Activated CD8-positive, alpha-beta memory T cell treated with anti-CD3 and anti-CD28 coated beads, Interleukin-2, amount 50 U/mL, for 4 hours (primary cell): ENCODE results near the gene ELMO2.

Experiments used
- DNase-seq: peaks from one replicate; pipeline ENCODE4 v3.0.0-alpha.2; 2020

ELMO2 gene

GRCh38 chr20:46365487-46366220 is 40.8 kb downstream of the ELMO2 start:
- no peak for DNase-seq

- no peak for DNase-seq
These were observed 41.5 kb downstream of the ELMO2 start for GRCh38 chr20:46364670-46365486.

- DNase-seq: peak; percentile 82
These were observed 42.3 kb downstream of the ELMO2 start for GRCh38 chr20:46363874-46364669.

GRCh38 chr20:46362921-46363867 is 43.2 kb downstream of the ELMO2 start:
- no peak for DNase-seq

- no peak for DNase-seq
These were observed 44.6 kb downstream of the ELMO2 start for GRCh38 chr20:46361811-46362210.

GRCh38 chr20:46361381-46361780 is 45.0 kb downstream of the ELMO2 start:
- DNase-seq: no peak

GRCh38 chr20:46359233-46359751 is 47.1 kb downstream of the ELMO2 start:
- no peak for DNase-seq

GRCh38 chr20:46358346-46359058 is 47.9 kb downstream of the ELMO2 start:
- DNase-seq: no peak

- no peak for DNase-seq
These were observed 49.3 kb downstream of the ELMO2 start for GRCh38 chr20:46357030-46357514.

GRCh38 chr20:46356195-46357029 is 50.0 kb downstream of the ELMO2 start:
- DNase-seq: no peak

- no peak for DNase-seq
These were observed 50.6 kb downstream of the ELMO2 start for GRCh38 chr20:46355778-46356177.

GRCh38 chr20:46354920-46355654 is 51.3 kb downstream of the ELMO2 start:
- DNase-seq: no peak

- DNase-seq: no peak
These were observed 52.2 kb downstream of the ELMO2 start for GRCh38 chr20:46354207-46354555.

GRCh38 chr20:46353500-46354206 is 52.8 kb downstream of the ELMO2 start:
- no peak for DNase-seq

- no peak for DNase-seq
These were observed 54.0 kb downstream of the ELMO2 start for GRCh38 chr20:46352370-46352938.

GRCh38 chr20:46351357-46352058 is 54.9 kb downstream of the ELMO2 start:
- no peak for DNase-seq

GRCh38 chr20:46350986-46351267 is 55.5 kb downstream of the ELMO2 start:
- no peak for DNase-seq
